Measurements from ENCODE around the gene C16orf74. TPM values are rescaled to one million over a fixed set of nuclear protein-coding genes. Genes with fewer than 3 reads are reported as not detected.

Gene C16orf74
- polyA plus RNA-seq, 1 donor (not counting 4 experiments of a cell fraction or from before 2014, with no cell fraction given): 35.3 TPM

- H3K9me3 ChIP-seq (ENCODE audit: control insufficient read depth, low read depth, low read length): no peaks in the 10 kb centered on the region
- no peak overlapping the region for H3K4me2 ChIP-seq (ENCODE audit: control insufficient read depth, extremely low read depth, insufficient read depth, low read depth, low read length)
- no peak for TF ChIP-seq CTCF (optimal IDR thresholded peaks at IDR 0.05 in 1 of 3, IDR thresholded peaks at IDR 0.05 in 1 of 3, conservative IDR thresholded peaks at IDR 0.05 in 1 of 3; ENCODE audit: extremely low read depth in 1 of 3, insufficient read depth in 2 of 3, low read length in 3 of 3)
- no peak for TF ChIP-seq EZH2 (IDR thresholded peaks at IDR 0.05; ENCODE audit: low read length)
- H3K36me3 ChIP-seq (ENCODE audit: control insufficient read depth in 2 of 2, extremely low read depth in 1 of 2, insufficient read depth in 2 of 2, low read length in 2 of 2): peaks cover 6 to 24% of the 10 kb centered on the region in 2 experiments
- H3K9ac ChIP-seq (ENCODE audit: control insufficient read depth, extremely low read depth, insufficient read depth, low read length): no peak overlapping the region
- H3K4me3 ChIP-seq (ENCODE audit: control insufficient read depth in 2 of 3, extremely low read depth in 1 of 3, insufficient read depth in 2 of 3, low read depth in 1 of 3, low read length in 3 of 3): no peak overlapping the region
- no peaks in the 10 kb centered on the region for H4K20me1 ChIP-seq (ENCODE audit: control insufficient read depth, extremely low read depth, insufficient read depth, low read length)
- H3K9me1 ChIP-seq (ENCODE audit: control insufficient read depth, extremely low read depth, insufficient read depth, low read length): no peaks in the 10 kb centered on the region
- no peaks in the 10 kb centered on the region for H3K4me1 ChIP-seq (ENCODE audit: control insufficient read depth, extremely low read depth, insufficient read depth, low read length)
- H3K79me2 ChIP-seq (ENCODE audit: control insufficient read depth, insufficient read depth, low read length): no peaks in the 10 kb centered on the region
- DNase-seq (ENCODE audit: low read depth, low spot score) (no peak), FAIRE-seq (no peak)
- no peak overlapping the region for H2AFZ ChIP-seq (ENCODE audit: control insufficient read depth, low read length)
- dilution Hi-C loops (cut with MboI; ENCODE audit: extremely low pct_ligation_motif_present, low sequenced_read_pairs): no loop called here
- no peak overlapping the region for H3K27ac ChIP-seq (ENCODE audit: control insufficient read depth, insufficient read depth, low read length)
- no peaks in the 10 kb centered on the region for H3K27me3 ChIP-seq (ENCODE audit: control insufficient read depth, extremely low read depth, insufficient read depth, low read length)
Observed at GRCh38 chr16:85678016-85678415, 72.9 kb downstream of the C16orf74 start.

GRCh38 chr16:85677383-85677967 lies 73.4 kb downstream of the C16orf74 start:
- dilution Hi-C loops (cut with MboI; ENCODE audit: extremely low pct_ligation_motif_present, low sequenced_read_pairs): no loop called here
- Histone ChIP-seq H3K4me1 (ENCODE audit: control insufficient read depth, extremely low read depth, insufficient read depth, low read length) (no peaks in the 10 kb centered on the region), H2AFZ (ENCODE audit: control insufficient read depth, low read length) (no peak overlapping the region), H3K9ac (ENCODE audit: control insufficient read depth, extremely low read depth, insufficient read depth, low read length) (no peak overlapping the region), H4K20me1 (ENCODE audit: control insufficient read depth, extremely low read depth, insufficient read depth, low read length) (no peaks in the 10 kb centered on the region), H3K36me3 (ENCODE audit: control insufficient read depth in 2 of 2, extremely low read depth in 1 of 2, insufficient read depth in 2 of 2, low read length in 2 of 2) (peaks cover 12 to 24% of the 10 kb centered on the region in 2 experiments), H3K9me1 (ENCODE audit: control insufficient read depth, extremely low read depth, insufficient read depth, low read length) (no peaks in the 10 kb centered on the region), H3K27ac (ENCODE audit: control insufficient read depth, insufficient read depth, low read length) (no peak overlapping the region), H3K79me2 (ENCODE audit: control insufficient read depth, insufficient read depth, low read length) (no peaks in the 10 kb centered on the region), H3K27me3 (ENCODE audit: control insufficient read depth, extremely low read depth, insufficient read depth, low read length) (no peaks in the 10 kb centered on the region), H3K4me2 (ENCODE audit: control insufficient read depth, extremely low read depth, insufficient read depth, low read depth, low read length) (no peak overlapping the region), H3K9me3 (ENCODE audit: control insufficient read depth, low read depth, low read length) (no peaks in the 10 kb centered on the region), H3K4me3 (ENCODE audit: control insufficient read depth in 2 of 3, extremely low read depth in 1 of 3, insufficient read depth in 2 of 3, low read depth in 1 of 3, low read length in 3 of 3) (no peak overlapping the region)
- FAIRE-seq: no peak
- no peak for DNase-seq (ENCODE audit: low read depth, low spot score)
- TF ChIP-seq EZH2 (IDR thresholded peaks at IDR 0.05; ENCODE audit: low read length): no peak
- TF ChIP-seq CTCF (optimal IDR thresholded peaks at IDR 0.05 in 1 of 3, IDR thresholded peaks at IDR 0.05 in 1 of 3, conservative IDR thresholded peaks at IDR 0.05 in 1 of 3; ENCODE audit: extremely low read depth in 1 of 3, insufficient read depth in 2 of 3, low read length in 3 of 3): no peak

Data from keratinocyte (primary cell).